GM21381 (cell line): ENCODE measurements around the gene MRPL2.
"Not testable (repeated sequence)": the region's sequence is repeated elsewhere in the genome, so short reads cannot be mapped to it uniquely, and the experiment has no call there.

Experiments
- ATAC-seq: cut with Tn5 transposase; IDR thresholded peaks from one replicate; pipeline ENCODE4 v1.9.1; 2021; ENCODE audit warnings: mild to moderate bottlenecking, moderate library complexity; ENCODE audit not compliant: unreplicated experiment

The MRPL2 gene

GRCh38 chr6:43082806-43083655 is 23.8 kb upstream of the MRPL2 start:
- ATAC-seq = no peak

GRCh38 chr6:43081922-43082321 is 22.7 kb upstream of the MRPL2 start:
- ATAC-seq = not testable (repeated sequence)

- no peak for ATAC-seq
Observed at GRCh38 chr6:43081043-43081442, 21.8 kb upstream of the MRPL2 start.

- ATAC-seq = no peak
Observed at GRCh38 chr6:43078691-43079090, 19.5 kb upstream of the MRPL2 start.

- no peak for ATAC-seq
Observed at GRCh38 chr6:43077981-43078511, 18.8 kb upstream of the MRPL2 start.

GRCh38 chr6:43077333-43077809 is 18.1 kb upstream of the MRPL2 start:
- ATAC-seq = no peak

GRCh38 chr6:43076464-43077332 is 17.5 kb upstream of the MRPL2 start:
- no peak for ATAC-seq

- ATAC-seq = no peak
Observed at GRCh38 chr6:43075670-43076463, 16.6 kb upstream of the MRPL2 start, which contains the start of gene PTK7. Gene PTK7, plus strand, starts transcription at chr6:43076314. Its CDS starts 175 bp downstream, at chr6:43076489.

GRCh38 chr6:43074847-43075669 is 15.8 kb upstream of the MRPL2 start:
- no peak for ATAC-seq

- ATAC-seq = no peak
Observed at GRCh38 chr6:43070028-43070632, 10.9 kb upstream of the MRPL2 start.

GRCh38 chr6:43062818-43063217 is 3.6 kb upstream of the MRPL2 start:
- no peak for ATAC-seq

GRCh38 chr6:43061861-43062260 is 2.6 kb upstream of the MRPL2 start:
- no peak for ATAC-seq

GRCh38 chr6:43060755-43061633 is 1.8 kb upstream of the MRPL2 start:
- no peak for ATAC-seq

- no peak for ATAC-seq
Observed at GRCh38 chr6:43060034-43060754, 960 bp upstream of the MRPL2 start.

- ATAC-seq = no peak
Observed at GRCh38 chr6:43058531-43058930, 703 bp downstream of the MRPL2 start.

- no peak for ATAC-seq
Observed at GRCh38 chr6:43055966-43056365, 3.3 kb downstream of the MRPL2 start.

GRCh38 chr6:43054206-43054943 is 4.9 kb downstream of the MRPL2 start:
- no peak for ATAC-seq
